A673 (cell line): ENCODE measurements around the gene B3GALT5. TPM values are rescaled to one million over a fixed set of nuclear protein-coding genes. Genes with fewer than 3 reads are reported as not detected.

Source experiments
- BruUV-seq: library from RNA; stranded (reverse); fragments of 400-500 nt; replicated peaks from 2 replicates; lab custom pipeline; 2021; lab: Mats Ljungman, UMichigan
- CTCF ChIA-PET: fragments of 300-600 bp; sonication (Branson Sonifier 250); formaldehyde crosslinking; loops from one replicate; lab custom pipeline; 2022; ENCODE audit warnings: antibody characterized with exemption; lab: Charles Lee
- POLR2A ChIA-PET: fragments of 300-600 bp; sonication (Branson Sonifier 250); formaldehyde crosslinking; loops from one replicate; lab custom pipeline; 2022; ENCODE audit warnings: antibody characterized with exemption; ENCODE audit not compliant: low non-redundant PET; lab: Charles Lee
- DNase-seq: peaks from one replicate; pipeline ENCODE4 v3.0.0-alpha.2; 2015; ENCODE audit warnings: low spot score
- H3K27ac ChIP-seq: fragments of 200-600 bp; sonication (generic); 2 replicates; pipeline ENCODE4 v1.5.1; 2016; ENCODE audit warnings: mixed run types, low read depth, mild to moderate bottlenecking, mixed read lengths, antibody characterized with exemption, low read length; ENCODE audit not compliant: poor library complexity, severe bottlenecking
- H3K27me3 ChIP-seq: fragments of 200-600 bp; sonication (generic); replicated peaks from 2 replicates; pipeline ENCODE4 v1.6.1; 2017; ENCODE audit warnings: mixed run types, low read depth, mild to moderate bottlenecking, mixed read lengths, antibody characterized with exemption, low read length; ENCODE audit not compliant: insufficient read depth, poor library complexity
- H3K36me3 ChIP-seq: fragments of 200-600 bp; sonication (generic); 2 replicates; pipeline ENCODE4 v1.6.1; 2016; ENCODE audit warnings: mixed run types, mild to moderate bottlenecking, mixed read lengths, antibody characterized with exemption, low read length; ENCODE audit not compliant: insufficient read depth, poor library complexity, severe bottlenecking
- H3K4me1 ChIP-seq: fragments of 200-600 bp; sonication (generic); 2 replicates; pipeline ENCODE4 v1.6.1; 2017; ENCODE audit warnings: mixed run types, mild to moderate bottlenecking, mixed read lengths, antibody characterized with exemption, low read length; ENCODE audit not compliant: insufficient read depth, poor library complexity, severe bottlenecking
- H3K4me3 ChIP-seq: fragments of 200-600 bp; sonication (generic); 2 replicates; pipeline ENCODE4 v1.5.1; 2016; ENCODE audit warnings: low read depth, mixed run types, mild to moderate bottlenecking, mixed read lengths, low read length; ENCODE audit not compliant: poor library complexity, severe bottlenecking
- H3K9me3 ChIP-seq: fragments of 200-600 bp; sonication (generic); 2 replicates; pipeline ENCODE4 v1.6.1; 2016; ENCODE audit warnings: mixed run types, low read depth, mild to moderate bottlenecking, mixed read lengths, antibody characterized with exemption, low read length; ENCODE audit not compliant: poor library complexity, severe bottlenecking
- EZH2 ChIP-seq: fragments of 200-600 bp; sonication (generic); IDR thresholded peaks from 2 replicates; pipeline ENCODE4 v1.6.1; 2017; ENCODE audit warnings: borderline replicate concordance, low read depth, mild to moderate bottlenecking, mixed read lengths, antibody characterized with exemption, low read length; ENCODE audit not compliant: poor library complexity, severe bottlenecking
- intact Hi-C: fragments of 100-400 bp; cut with micrococcal nuclease; formaldehyde crosslinking; loops from one replicate; pipeline ENCODE4 v1.10.0; 2022; ENCODE audit not compliant: unreplicated experiment
- total RNA-seq: library from RNA; stranded (reverse); gene quantifications from 2 replicates; pipeline ENCODE4 v1.2.3, GENCODE V29; 2021
- TF ChIP-seq, protein P1 (sequence below): fragments of 300-800, 200-600 bp; sonication (generic); conservative IDR thresholded peaks from 2 replicates; pipeline ENCODE4 v1.5.1; 2017; ENCODE audit warnings: low read depth, mild to moderate bottlenecking, antibody characterized with exemption, low read length, moderate library complexity, mixed read lengths

Gene B3GALT5
- total RNA-seq, 1 experiment from 2014 or later: 0.32 TPM

DNA sequence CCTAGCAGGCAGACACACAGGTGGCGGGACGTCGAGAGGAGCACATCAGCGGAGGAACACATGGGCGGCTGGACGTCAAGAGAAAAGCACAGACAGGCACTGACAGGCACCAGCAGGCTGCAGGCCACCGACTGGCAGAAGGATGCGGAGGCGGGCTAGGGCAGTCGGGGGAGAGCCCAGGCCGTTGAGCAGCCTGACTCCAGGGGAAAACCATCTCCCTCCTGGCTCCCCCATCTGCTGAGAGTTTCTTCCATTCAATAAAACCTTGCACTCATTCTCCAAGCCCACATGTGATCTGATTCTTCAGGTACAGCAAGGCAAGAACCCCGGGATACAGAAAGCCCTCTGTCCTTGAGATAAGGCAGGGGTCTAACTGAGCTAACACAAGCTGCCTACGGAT is 25.5 kb downstream of the B3GALT5 start:
- POLR2A ChIA-PET: no interaction called here
- TF ChIP-seq EZH2: no peak
- TF ChIP-seq, protein P1, sequence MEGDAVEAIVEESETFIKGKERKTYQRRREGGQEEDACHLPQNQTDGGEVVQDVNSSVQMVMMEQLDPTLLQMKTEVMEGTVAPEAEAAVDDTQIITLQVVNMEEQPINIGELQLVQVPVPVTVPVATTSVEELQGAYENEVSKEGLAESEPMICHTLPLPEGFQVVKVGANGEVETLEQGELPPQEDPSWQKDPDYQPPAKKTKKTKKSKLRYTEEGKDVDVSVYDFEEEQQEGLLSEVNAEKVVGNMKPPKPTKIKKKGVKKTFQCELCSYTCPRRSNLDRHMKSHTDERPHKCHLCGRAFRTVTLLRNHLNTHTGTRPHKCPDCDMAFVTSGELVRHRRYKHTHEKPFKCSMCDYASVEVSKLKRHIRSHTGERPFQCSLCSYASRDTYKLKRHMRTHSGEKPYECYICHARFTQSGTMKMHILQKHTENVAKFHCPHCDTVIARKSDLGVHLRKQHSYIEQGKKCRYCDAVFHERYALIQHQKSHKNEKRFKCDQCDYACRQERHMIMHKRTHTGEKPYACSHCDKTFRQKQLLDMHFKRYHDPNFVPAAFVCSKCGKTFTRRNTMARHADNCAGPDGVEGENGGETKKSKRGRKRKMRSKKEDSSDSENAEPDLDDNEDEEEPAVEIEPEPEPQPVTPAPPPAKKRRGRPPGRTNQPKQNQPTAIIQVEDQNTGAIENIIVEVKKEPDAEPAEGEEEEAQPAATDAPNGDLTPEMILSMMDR: no peak
- no peaks in the 10 kb centered on the region for H3K4me1 ChIP-seq
- CTCF ChIA-PET: no interaction called here
- BruUV-seq: no TSS peak
- H3K9me3 ChIP-seq: no peaks in the 10 kb centered on the region
- H3K4me3 ChIP-seq: no peak overlapping the region
- H3K27me3 ChIP-seq: no peaks in the 10 kb centered on the region
- no peaks in the 10 kb centered on the region for H3K36me3 ChIP-seq
- no peak overlapping the region for H3K27ac ChIP-seq
- DNase-seq: no peak
- intact Hi-C loops: no loop called here

DNA sequence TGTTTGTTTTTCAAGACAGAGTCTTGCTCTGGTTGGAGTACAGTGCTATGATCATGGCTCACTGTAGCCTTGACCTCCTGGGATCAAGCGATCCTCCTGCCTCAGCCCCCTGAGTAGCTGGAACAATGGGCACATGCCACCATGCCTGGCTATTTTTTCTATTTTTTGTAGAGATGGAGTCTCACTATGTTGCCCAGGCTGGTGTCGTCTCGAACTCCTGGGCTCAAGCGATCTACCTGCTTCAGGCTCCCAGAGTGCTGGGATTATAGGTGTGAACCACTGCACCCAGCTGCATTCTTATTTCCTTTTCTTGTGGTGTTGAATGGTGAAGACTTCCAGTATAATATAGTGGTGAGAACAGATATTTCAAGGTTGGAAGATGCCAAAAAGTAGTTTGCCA is 28.0 kb downstream of the B3GALT5 start:
- Histone ChIP-seq H3K27ac (no peak overlapping the region), H3K36me3 (no peaks in the 10 kb centered on the region), H3K9me3 (no peaks in the 10 kb centered on the region), H3K4me3 (no peak overlapping the region), H3K4me1 (no peaks in the 10 kb centered on the region), H3K27me3 (no peaks in the 10 kb centered on the region)
- no peak for DNase-seq
- ChIA-PET CTCF (no interaction called here), POLR2A (no interaction called here)
- no TSS peak for BruUV-seq
- intact Hi-C loops: no loop called here
- no peak for TF ChIP-seq EZH2
- TF ChIP-seq, protein P1: no peak

DNA sequence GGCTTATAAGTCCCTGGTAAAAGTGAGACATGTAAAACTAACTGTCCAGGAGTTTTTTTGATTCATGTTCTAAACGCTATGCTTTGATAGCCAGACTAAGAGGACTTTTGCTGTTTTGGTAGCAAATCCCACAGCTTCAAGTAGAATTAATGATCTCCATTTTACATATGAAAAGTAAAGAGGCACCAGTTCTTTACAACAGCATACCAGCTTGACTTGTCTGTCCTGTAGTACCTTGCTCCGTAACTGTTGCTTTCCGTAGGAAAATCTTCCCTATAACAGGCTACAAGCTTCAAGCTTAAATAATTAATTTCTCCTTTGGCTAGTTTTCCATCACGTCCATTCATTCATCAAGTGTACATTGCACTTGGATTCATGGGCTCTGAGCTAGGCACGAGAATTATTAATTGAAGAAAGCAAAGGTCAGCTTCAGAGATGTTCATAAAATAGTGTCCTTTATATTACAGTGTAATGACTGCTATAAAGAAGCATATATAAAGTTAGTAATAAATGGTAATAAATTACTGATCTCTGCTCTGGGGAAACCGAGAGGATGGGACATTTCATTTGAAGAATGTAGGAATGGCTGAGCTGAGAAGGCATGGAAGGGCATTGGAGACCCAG is 29.2 kb downstream of the B3GALT5 start:
- no TSS peak for BruUV-seq
- Histone ChIP-seq H3K4me3 (no peak overlapping the region), H3K36me3 (no peaks in the 10 kb centered on the region), H3K9me3 (no peaks in the 10 kb centered on the region), H3K27ac (no peak overlapping the region), H3K27me3 (no peaks in the 10 kb centered on the region), H3K4me1 (no peaks in the 10 kb centered on the region)
- TF ChIP-seq EZH2: no peak
- TF ChIP-seq, protein P1: no peak
- intact Hi-C loops: no loop called here
- no peak for DNase-seq
- ChIA-PET CTCF (no interaction called here), POLR2A (no interaction called here)
